Sigmoid colon (tissue), 4 donors: ENCODE results near the gene RPS14.

ENCODE experiments used
- EP300 ChIP-seq, 4 donors: sonication (generic); formaldehyde crosslinking; IDR thresholded peaks; one replicate each; pipeline ENCODE4 v1.6.1; 2017; ENCODE audit warnings: antibody characterized with exemption in 4 of 4
- POLR2A ChIP-seq, 2 donors: fragments of 450-650 bp; IDR thresholded peaks; one replicate each; pipeline ENCODE4 v1.6.1; 2016; ENCODE audit warnings: antibody characterized with exemption in 2 of 2, mild to moderate bottlenecking in 2 of 2, moderate library complexity in 2 of 2
- POLR2AphosphoS5 ChIP-seq, 4 donors: sonication (generic); formaldehyde crosslinking; IDR thresholded peaks; one replicate each; pipeline ENCODE4 v1.6.1; 2017; ENCODE audit warnings: antibody characterized with exemption in 4 of 4
- TF ChIP-seq, protein P1 (sequence below), 4 experiments: fragments of 450-650 bp in 3 of 4; fragments of 200-600 bp in 1 of 4; IDR thresholded peaks; one replicate each; pipeline ENCODE4 v1.5.1; 2016 to 2019; ENCODE audit warnings: antibody characterized with exemption in 4 of 4, mild to moderate bottlenecking in 3 of 4, moderate library complexity in 2 of 4

DNA sequence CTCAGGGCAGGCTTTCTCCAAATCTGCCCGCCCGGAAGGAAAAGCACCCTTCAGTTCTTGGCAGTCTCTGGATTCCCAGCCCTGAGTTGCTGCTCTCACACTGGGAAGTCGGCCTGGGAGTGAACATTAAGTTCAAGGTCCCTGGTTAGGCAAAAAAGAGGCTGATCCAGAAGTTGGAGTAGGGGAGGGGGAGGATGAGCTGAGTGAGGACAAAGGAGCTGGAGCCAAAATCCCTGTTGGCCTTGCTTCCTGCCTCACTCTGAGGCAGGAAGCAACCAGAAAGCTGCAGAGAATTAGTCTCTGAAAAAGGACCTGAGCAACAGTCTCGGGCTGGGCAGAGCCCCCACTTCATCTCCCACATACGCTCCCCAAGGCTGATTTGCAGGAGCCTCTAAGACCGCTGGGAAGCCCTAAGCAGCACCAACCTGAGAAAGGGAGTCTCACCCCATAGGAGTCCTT is 15.0 kb upstream of the RPS14 start:
- TF ChIP-seq POLR2AphosphoS5 (IDR thresholded peaks at IDR 0.05) = no peak
- no peak for TF ChIP-seq POLR2A (IDR thresholded peaks at IDR 0.05)
- TF ChIP-seq, protein P1, sequence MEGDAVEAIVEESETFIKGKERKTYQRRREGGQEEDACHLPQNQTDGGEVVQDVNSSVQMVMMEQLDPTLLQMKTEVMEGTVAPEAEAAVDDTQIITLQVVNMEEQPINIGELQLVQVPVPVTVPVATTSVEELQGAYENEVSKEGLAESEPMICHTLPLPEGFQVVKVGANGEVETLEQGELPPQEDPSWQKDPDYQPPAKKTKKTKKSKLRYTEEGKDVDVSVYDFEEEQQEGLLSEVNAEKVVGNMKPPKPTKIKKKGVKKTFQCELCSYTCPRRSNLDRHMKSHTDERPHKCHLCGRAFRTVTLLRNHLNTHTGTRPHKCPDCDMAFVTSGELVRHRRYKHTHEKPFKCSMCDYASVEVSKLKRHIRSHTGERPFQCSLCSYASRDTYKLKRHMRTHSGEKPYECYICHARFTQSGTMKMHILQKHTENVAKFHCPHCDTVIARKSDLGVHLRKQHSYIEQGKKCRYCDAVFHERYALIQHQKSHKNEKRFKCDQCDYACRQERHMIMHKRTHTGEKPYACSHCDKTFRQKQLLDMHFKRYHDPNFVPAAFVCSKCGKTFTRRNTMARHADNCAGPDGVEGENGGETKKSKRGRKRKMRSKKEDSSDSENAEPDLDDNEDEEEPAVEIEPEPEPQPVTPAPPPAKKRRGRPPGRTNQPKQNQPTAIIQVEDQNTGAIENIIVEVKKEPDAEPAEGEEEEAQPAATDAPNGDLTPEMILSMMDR (IDR thresholded peaks at IDR 0.05) = no peak
- TF ChIP-seq EP300 (IDR thresholded peaks at IDR 0.05) = no peak
